Calu3 (cell line): Measurements from ENCODE around the gene OGDHL. TPM values are rescaled to one million over a fixed set of nuclear protein-coding genes. Genes with fewer than 3 reads are reported as not detected.
"Not testable (repeated sequence)": the region's sequence is repeated elsewhere in the genome, so short reads cannot be mapped to it uniquely, and the experiment has no call there.

ENCODE experiments used
- BruUV-seq: library from RNA; stranded (reverse); fragments of 400-500 nt; replicated peaks from 2 replicates; lab custom pipeline; 2021; lab: Mats Ljungman, UMichigan
- CTCF ChIA-PET: fragments of 300-600 bp; sonication (Branson Sonifier 250); formaldehyde crosslinking; loops from one replicate; lab custom pipeline; 2022; ENCODE audit warnings: antibody characterized with exemption; lab: Charles Lee
- DNase-seq: peaks from one replicate; pipeline ENCODE4 v3.0.0; 2022
- H3K27ac Mint-ChIP-seq: one replicate; pipeline ENCODE4 v1.8.0; 2022; ENCODE audit warnings: mixed read lengths; ENCODE audit not compliant: unreplicated experiment
- H3K27me3 Mint-ChIP-seq: one replicate; pipeline ENCODE4 v1.8.0; 2022; ENCODE audit warnings: mixed read lengths; ENCODE audit not compliant: unreplicated experiment
- H3K36me3 Mint-ChIP-seq: one replicate; pipeline ENCODE4 v1.8.0; 2022; ENCODE audit warnings: mild to moderate bottlenecking, moderate library complexity, mixed read lengths; ENCODE audit not compliant: insufficient read depth, unreplicated experiment
- H3K4me1 Mint-ChIP-seq: one replicate; pipeline ENCODE4 v1.8.0; 2022; ENCODE audit warnings: mild to moderate bottlenecking, low read depth, mixed read lengths; ENCODE audit not compliant: unreplicated experiment
- H3K4me3 Mint-ChIP-seq: one replicate; pipeline ENCODE4 v1.8.0; 2022; ENCODE audit warnings: mild to moderate bottlenecking, low read depth, moderate library complexity, mixed read lengths; ENCODE audit not compliant: unreplicated experiment
- H3K9me3 Mint-ChIP-seq: one replicate; pipeline ENCODE4 v1.8.0; 2022; ENCODE audit warnings: low read depth, mixed read lengths; ENCODE audit not compliant: unreplicated experiment
- intact Hi-C: fragments of 100-400 bp; cut with micrococcal nuclease; formaldehyde crosslinking; loops from one replicate; pipeline ENCODE4 v1.10.0; 2022; ENCODE audit not compliant: unreplicated experiment
- total RNA-seq: library from RNA; stranded (reverse); gene quantifications from 2 replicates; pipeline ENCODE4 v1.2.3, GENCODE V29; 2022
- TF ChIP-seq, protein P1 (sequence below): fragments of 200-600 bp; IDR thresholded peaks from one replicate; pipeline ENCODE4 v1.8.0; 2022; ENCODE audit warnings: antibody characterized with exemption; ENCODE audit not compliant: unreplicated experiment

Gene OGDHL
- total RNA-seq, 1 experiment from 2014 or later: 0.24 TPM

DNA sequence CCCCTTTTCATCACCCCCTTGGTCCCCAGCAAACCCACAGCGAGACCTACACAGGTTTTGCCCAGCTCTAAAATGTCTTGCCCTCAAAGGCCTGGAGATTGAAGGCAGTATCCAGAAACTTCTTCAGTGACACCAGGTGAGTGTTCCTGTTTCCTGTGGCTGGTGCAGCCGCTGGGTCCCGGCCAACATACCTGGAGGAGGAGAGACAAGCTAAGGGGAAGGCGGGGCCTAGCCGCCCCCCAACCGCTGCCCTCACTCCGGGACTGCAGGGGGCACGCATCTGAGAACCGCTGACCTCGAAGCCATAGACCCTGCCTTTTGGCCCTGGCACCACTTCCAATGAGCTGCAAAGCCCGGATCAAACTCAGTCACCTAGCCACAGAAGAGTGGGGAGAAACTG lies 27.0 kb downstream of the OGDHL start:
- H3K9me3 Mint-ChIP-seq: no peaks in the 10 kb centered on the region
- no peaks in the 10 kb centered on the region for H3K4me1 Mint-ChIP-seq
- H3K27ac Mint-ChIP-seq: no peak overlapping the region
- no peak for DNase-seq
- no peaks in the 10 kb centered on the region for H3K36me3 Mint-ChIP-seq
- H3K4me3 Mint-ChIP-seq: no peak overlapping the region
- intact Hi-C loops: no loop called here
- CTCF ChIA-PET: interaction anchor here (0.5 kb wide), 1 partner anchor 57 kb away, joined by 3 read pairs; no protein-coding TSS in a partner anchor
- TF ChIP-seq, protein P1, sequence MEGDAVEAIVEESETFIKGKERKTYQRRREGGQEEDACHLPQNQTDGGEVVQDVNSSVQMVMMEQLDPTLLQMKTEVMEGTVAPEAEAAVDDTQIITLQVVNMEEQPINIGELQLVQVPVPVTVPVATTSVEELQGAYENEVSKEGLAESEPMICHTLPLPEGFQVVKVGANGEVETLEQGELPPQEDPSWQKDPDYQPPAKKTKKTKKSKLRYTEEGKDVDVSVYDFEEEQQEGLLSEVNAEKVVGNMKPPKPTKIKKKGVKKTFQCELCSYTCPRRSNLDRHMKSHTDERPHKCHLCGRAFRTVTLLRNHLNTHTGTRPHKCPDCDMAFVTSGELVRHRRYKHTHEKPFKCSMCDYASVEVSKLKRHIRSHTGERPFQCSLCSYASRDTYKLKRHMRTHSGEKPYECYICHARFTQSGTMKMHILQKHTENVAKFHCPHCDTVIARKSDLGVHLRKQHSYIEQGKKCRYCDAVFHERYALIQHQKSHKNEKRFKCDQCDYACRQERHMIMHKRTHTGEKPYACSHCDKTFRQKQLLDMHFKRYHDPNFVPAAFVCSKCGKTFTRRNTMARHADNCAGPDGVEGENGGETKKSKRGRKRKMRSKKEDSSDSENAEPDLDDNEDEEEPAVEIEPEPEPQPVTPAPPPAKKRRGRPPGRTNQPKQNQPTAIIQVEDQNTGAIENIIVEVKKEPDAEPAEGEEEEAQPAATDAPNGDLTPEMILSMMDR: no peak
- no TSS peak for BruUV-seq
- H3K27me3 Mint-ChIP-seq: peaks cover 20% of the 10 kb centered on the region

DNA sequence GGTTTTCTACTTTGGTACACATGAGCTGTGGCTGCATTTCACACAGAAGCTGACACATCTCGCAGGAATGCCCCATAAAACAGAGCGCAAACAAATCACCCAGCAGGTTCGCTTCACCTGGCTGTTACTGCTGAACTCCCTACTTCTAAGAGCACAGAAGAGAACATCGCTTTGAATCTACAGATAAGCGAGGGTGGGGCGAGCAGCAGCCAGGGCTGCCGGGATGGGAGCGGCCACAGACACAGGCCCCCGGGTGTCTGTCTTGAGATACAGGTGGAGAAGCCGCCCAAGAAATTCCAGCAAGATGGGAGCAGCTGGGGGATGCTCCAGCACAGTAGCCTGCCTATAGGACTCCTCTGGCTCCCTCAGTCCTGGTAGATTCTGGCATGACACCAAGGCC lies 27.4 kb downstream of the OGDHL start:
- Mint-ChIP-seq H3K9me3 (no peaks in the 10 kb centered on the region), H3K27ac (no peak overlapping the region), H3K27me3 (peaks cover 25% of the 10 kb centered on the region), H3K36me3 (no peaks in the 10 kb centered on the region), H3K4me1 (no peaks in the 10 kb centered on the region), H3K4me3 (no peak overlapping the region)
- BruUV-seq: no TSS peak
- TF ChIP-seq, protein P1: no peak
- DNase-seq: peak; percentile 23
- CTCF ChIA-PET: no interaction called here
- intact Hi-C loops: no loop called here

DNA sequence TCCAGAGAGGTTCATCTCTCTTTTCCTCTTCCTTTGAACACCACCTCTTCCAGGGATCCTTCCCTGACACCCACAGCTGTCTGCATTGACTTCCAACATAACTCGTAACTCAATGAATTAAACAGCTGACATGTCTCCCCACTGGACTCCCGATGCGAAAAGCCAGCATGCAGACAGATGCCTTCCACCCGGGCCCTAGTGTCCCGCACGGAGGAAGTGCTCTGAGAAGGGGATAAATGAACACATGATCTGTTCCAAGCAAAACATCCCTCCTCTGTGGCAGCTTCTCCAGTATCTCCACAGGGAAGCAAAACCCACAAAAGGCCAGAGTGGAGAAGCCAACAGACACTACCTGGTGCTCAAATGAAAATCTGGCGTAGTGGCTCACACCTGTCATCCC lies 28.3 kb downstream of the OGDHL start:
- TF ChIP-seq, protein P1: no peak
- Mint-ChIP-seq H3K4me1 (no peaks in the 10 kb centered on the region), H3K4me3 (no peak overlapping the region), H3K9me3 (no peaks in the 10 kb centered on the region), H3K36me3 (no peaks in the 10 kb centered on the region), H3K27ac (no peak overlapping the region), H3K27me3 (peaks cover 30% of the 10 kb centered on the region)
- no TSS peak for BruUV-seq
- no peak for DNase-seq
- CTCF ChIA-PET: no interaction called here
- intact Hi-C loops: no loop called here

DNA sequence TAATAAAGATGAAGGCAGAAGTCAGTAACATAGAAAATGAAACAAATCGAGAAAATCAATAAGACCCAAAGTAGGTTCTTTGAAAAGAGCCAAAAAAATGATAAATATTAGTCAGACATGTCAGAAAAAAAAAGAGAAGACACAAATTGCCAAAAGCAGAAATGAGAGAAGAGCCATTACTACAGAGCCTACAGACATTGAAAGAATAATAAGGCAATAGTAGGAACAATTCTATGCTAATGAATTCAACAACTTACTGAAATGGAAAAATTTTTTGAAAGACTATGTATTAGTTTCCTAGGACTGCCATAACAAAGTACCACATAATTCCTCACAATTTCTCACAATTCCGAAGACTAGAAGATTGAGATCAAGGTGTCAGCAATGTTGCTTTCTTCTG lies 35.5 kb downstream of the OGDHL start:
- no TSS peak for BruUV-seq
- intact Hi-C loops: no loop called here

DNA sequence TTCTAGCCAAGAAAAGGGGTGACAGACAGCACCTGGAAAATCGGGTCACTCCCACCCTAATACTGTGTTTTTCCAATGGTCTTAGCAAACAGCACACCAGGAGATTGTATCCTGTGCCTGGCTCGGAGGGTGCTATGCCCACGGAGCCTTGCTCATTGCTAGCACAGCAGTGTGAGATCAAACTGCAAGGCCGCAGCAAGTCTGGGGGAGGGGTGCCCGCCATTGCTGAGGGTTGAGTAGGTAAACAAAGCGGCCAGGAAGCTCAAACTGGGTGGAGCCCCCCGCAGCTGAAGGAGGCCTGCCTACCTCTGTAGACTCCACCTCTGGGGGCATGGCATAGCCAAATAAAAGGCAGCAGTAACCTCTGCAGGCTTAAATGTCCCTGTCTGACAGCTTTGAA lies 47.0 kb downstream of the OGDHL start:
- H3K9me3 Mint-ChIP-seq, CTCF ChIA-PET, H3K36me3 Mint-ChIP-seq, intact Hi-C loops, H3K4me1 Mint-ChIP-seq, H3K4me3 Mint-ChIP-seq, H3K27ac Mint-ChIP-seq, DNase-seq, BruUV-seq: not testable (repeated sequence)
- H3K27me3 Mint-ChIP-seq: peaks cover 62% of the 10 kb centered on the region

More for the DNA sequence above, 35.5 kb downstream of the OGDHL start:
- CTCF ChIA-PET: no interaction called here
- Mint-ChIP-seq H3K27me3 (peaks cover 31% of the 10 kb centered on the region), H3K9me3 (peaks cover 4% of the 10 kb centered on the region), H3K4me1 (no peaks in the 10 kb centered on the region), H3K4me3 (no peak overlapping the region), H3K36me3 (no peaks in the 10 kb centered on the region), H3K27ac (no peak overlapping the region)
- TF ChIP-seq, protein P1: no peak
- no peak for DNase-seq
